SK-N-MC (cell line): ENCODE data around the gene DOC2B.
A peak's percentile ranks its signal among the peaks of the same experiment; 100 is the strongest.

Source experiments
- DNase-seq: peaks from one replicate; pipeline ENCODE4 v3.0.0-alpha.2; 2011; ENCODE audit warnings: low read depth, low spot score
- H3K27ac ChIP-seq: fragments of 200-600 bp; sonication (generic); 2 replicates; pipeline ENCODE4 v1.5.1; 2016; ENCODE audit warnings: mixed run types
- H3K36me3 ChIP-seq: fragments of 200-600 bp; sonication (generic); 2 replicates; pipeline ENCODE4 v1.6.1; 2017; ENCODE audit warnings: antibody characterized with exemption, low read length, mixed read lengths; ENCODE audit not compliant: insufficient read depth
- H3K4me3 ChIP-seq: fragments of 200-600 bp; sonication (generic); 2 replicates; pipeline ENCODE4 v1.5.1; 2016
- H3K9ac ChIP-seq: fragments of 200-600 bp; sonication (generic); 2 replicates; pipeline ENCODE4 v1.8.0; 2017; ENCODE audit warnings: mixed run types, mixed read lengths; ENCODE audit not compliant: insufficient read length
- H3K9me3 ChIP-seq: fragments of 200-600 bp; sonication (generic); 2 replicates; pipeline ENCODE4 v1.6.1; 2017; ENCODE audit warnings: low read depth, mild to moderate bottlenecking, antibody characterized with exemption, low read length, moderate library complexity, mixed read lengths
- EZH2 ChIP-seq: fragments of 200-600 bp; sonication (generic); IDR thresholded peaks from one replicate; pipeline ENCODE4 v1.6.1; 2017; ENCODE audit warnings: antibody characterized with exemption
- FOXP2 ChIP-seq: optimal IDR thresholded peaks from 2 replicates; pipeline ENCODE3; 2011; ENCODE audit warnings: mild to moderate bottlenecking, moderate library complexity; ENCODE audit not compliant: insufficient read depth; ENCODE audit errors: extremely low read length, control extremely low read depth
- POLR2AphosphoS5 ChIP-seq: IDR thresholded peaks from 2 replicates; pipeline ENCODE4 v1.6.1; 2012; ENCODE audit warnings: mild to moderate bottlenecking, low read depth, low read length, borderline replicate concordance

The DOC2B gene

GRCh38 chr17:194828-195602, 13.6 kb upstream of the DOC2B start:
- TF ChIP-seq FOXP2 (peak; percentile 63), EZH2 (no peak), POLR2AphosphoS5 (peak; percentile 26; the same call in 1 of the 2 replicates)
- DNase-seq = no peak
- no peaks in the 10 kb centered on the region for H3K9me3 ChIP-seq
- H3K27ac ChIP-seq = peak overlapping the region; percentile 93
- H3K9ac ChIP-seq = peak overlapping the region; percentile 67
- H3K4me3 ChIP-seq = peak overlapping the region; percentile 73
- H3K36me3 ChIP-seq = no peaks in the 10 kb centered on the region

GRCh38 chr17:193841-194806, 12.7 kb upstream of the DOC2B start:
- no peaks in the 10 kb centered on the region for H3K9me3 ChIP-seq
- DNase-seq = no peak
- H3K4me3 ChIP-seq = peak overlapping the region; percentile 73
- no peak for TF ChIP-seq EZH2
- TF ChIP-seq FOXP2 = peak; percentile 81
- TF ChIP-seq POLR2AphosphoS5 = peak; percentile 30; the same call in 1 of the 2 replicates
- H3K36me3 ChIP-seq = no peaks in the 10 kb centered on the region
- H3K27ac ChIP-seq = peak overlapping the region; percentile 93
- H3K9ac ChIP-seq = peak overlapping the region; percentile 67

GRCh38 chr17:193426-193810, 12.0 kb upstream of the DOC2B start:
- TF ChIP-seq FOXP2 = no peak
- TF ChIP-seq POLR2AphosphoS5 = no peak
- TF ChIP-seq EZH2 = no peak
- no peak for DNase-seq
- Histone ChIP-seq H3K4me3 (no peak overlapping the region), H3K27ac (no peak overlapping the region), H3K9ac (no peak overlapping the region), H3K36me3 (no peaks in the 10 kb centered on the region), H3K9me3 (no peaks in the 10 kb centered on the region)

GRCh38 chr17:192666-193425, 11.4 kb upstream of the DOC2B start:
- no peak for DNase-seq
- no peak overlapping the region for H3K9ac ChIP-seq
- TF ChIP-seq FOXP2 (no peak), POLR2AphosphoS5 (no peak), EZH2 (no peak)
- 0 out of 2 replicates have a peak overlapping the region, but pooled peaks have one; percentile 31 for H3K27ac ChIP-seq
- H3K36me3 ChIP-seq = no peaks in the 10 kb centered on the region
- no peaks in the 10 kb centered on the region for H3K9me3 ChIP-seq
- H3K4me3 ChIP-seq = no peak overlapping the region

DNA sequence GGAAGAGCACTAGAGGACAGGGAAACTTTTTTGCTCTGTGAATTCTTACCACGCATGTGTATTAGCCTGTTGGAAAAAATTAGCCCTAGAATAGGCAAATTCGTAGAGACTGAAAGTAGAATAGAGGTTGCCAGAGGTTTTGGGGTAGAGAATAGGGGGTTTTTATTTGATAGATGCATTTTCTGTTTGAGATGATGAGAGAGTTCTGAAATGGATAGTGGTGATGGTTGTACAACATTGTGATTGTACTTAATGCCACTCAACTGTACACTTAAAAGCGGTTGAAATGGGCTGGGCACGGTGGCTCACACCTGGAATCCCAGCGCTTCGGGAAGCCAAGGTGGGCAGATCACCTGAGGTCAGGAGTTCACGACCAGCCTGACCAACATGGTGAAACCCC, 8.0 kb upstream of the DOC2B start:
- no peak overlapping the region for H3K4me3 ChIP-seq
- no peaks in the 10 kb centered on the region for H3K9me3 ChIP-seq
- 0 out of 2 replicates have a peak overlapping the region, but pooled peaks have one; percentile 29 for H3K27ac ChIP-seq
- no peaks in the 10 kb centered on the region for H3K36me3 ChIP-seq
- no peak overlapping the region for H3K9ac ChIP-seq
- TF ChIP-seq FOXP2 (no peak), POLR2AphosphoS5 (no peak), EZH2 (no peak)
- no peak for DNase-seq

DNA sequence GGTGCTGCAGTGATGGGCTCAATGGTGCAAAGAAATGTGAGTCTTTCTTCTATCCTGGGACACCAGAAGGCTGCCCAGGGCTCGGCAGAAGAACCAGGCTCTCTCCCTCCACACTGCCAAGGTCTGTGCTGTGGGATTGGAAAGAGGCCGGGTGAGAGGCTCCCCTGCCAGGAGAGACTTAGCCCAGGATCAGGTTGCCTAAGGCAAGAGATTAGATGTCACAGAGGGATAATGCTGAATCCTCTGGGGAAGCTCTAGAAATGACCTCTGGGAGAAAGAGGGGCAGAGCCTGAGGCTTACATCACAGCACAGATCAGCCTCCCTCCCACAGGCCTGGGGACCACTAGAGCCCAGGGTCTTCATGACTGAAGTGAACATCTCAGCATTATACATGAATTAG, 5.7 kb upstream of the DOC2B start:
- peak overlapping the region; percentile 28; the same call in 1 of the 2 replicates for H3K4me3 ChIP-seq
- TF ChIP-seq POLR2AphosphoS5 (no peak), EZH2 (no peak), FOXP2 (no peak)
- H3K36me3 ChIP-seq = no peaks in the 10 kb centered on the region
- H3K9me3 ChIP-seq = no peaks in the 10 kb centered on the region
- H3K27ac ChIP-seq = peak overlapping the region; percentile 80
- H3K9ac ChIP-seq = no peak overlapping the region
- DNase-seq = no peak

GRCh38 chr17:185445-186138, 4.1 kb upstream of the DOC2B start:
- Histone ChIP-seq H3K4me3 (no peak overlapping the region), H3K9me3 (no peaks in the 10 kb centered on the region), H3K9ac (no peak overlapping the region), H3K27ac (no peak overlapping the region), H3K36me3 (no peaks in the 10 kb centered on the region)
- TF ChIP-seq FOXP2 (no peak), POLR2AphosphoS5 (no peak), EZH2 (no peak)
- no peak for DNase-seq

DNA sequence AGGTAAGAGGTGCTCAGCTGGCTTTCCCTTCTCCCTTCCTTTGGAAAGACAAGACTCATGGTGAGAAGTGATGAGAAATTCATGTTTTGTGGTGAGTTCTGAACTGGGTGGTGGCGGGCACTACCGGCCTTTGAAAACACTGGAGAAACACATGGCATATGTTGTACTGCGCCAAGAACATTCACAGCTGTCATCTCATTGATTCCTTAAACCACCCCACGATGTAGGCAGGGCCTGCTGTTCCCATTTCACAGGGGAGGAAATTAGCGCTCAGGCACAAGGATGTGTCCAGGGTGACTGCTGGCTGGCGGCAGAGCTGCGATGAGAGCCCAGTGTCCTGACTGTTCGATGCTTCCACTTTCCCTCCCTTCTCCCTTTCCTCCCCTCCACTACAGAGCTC, 1.6 kb upstream of the DOC2B start:
- H3K36me3 ChIP-seq = no peaks in the 10 kb centered on the region
- TF ChIP-seq EZH2 (no peak), FOXP2 (no peak), POLR2AphosphoS5 (no peak)
- H3K27ac ChIP-seq = no peak overlapping the region
- no peak for DNase-seq
- H3K4me3 ChIP-seq = no peak overlapping the region
- no peak overlapping the region for H3K9ac ChIP-seq
- no peaks in the 10 kb centered on the region for H3K9me3 ChIP-seq
